Measurements from ENCODE around the gene TPSAB1.
"Not testable (repeated sequence)": the region's sequence is repeated elsewhere in the genome, so short reads cannot be mapped to it uniquely, and the experiment has no call there.

Gene TPSAB1

GRCh38 chr16:1240436-1240835, at the start of gene TPSAB1:
Gene TPSAB1 (plus strand): TSS chr16:1240705. CDS start chr16:1240939, 234 bp downstream.
- not testable (repeated sequence) for DNase-seq (ENCODE audit: low spot score)

- DNase-seq (ENCODE audit: low spot score) = not testable (repeated sequence)
Observed at GRCh38 chr16:1190789-1191188, 49.7 kb upstream of the TPSAB1 start.

- no peak for DNase-seq (ENCODE audit: low spot score)
Observed at GRCh38 chr16:1192384-1193073, 48.0 kb upstream of the TPSAB1 start.

- peak; percentile 39 for DNase-seq (ENCODE audit: low spot score)
Observed at GRCh38 chr16:1193143-1193824, 47.2 kb upstream of the TPSAB1 start.

- DNase-seq (ENCODE audit: low spot score) = no peak
Observed at GRCh38 chr16:1193825-1194581, 46.5 kb upstream of the TPSAB1 start.

- no peak for DNase-seq (ENCODE audit: low spot score)
Observed at GRCh38 chr16:1194665-1195392, 45.7 kb upstream of the TPSAB1 start.

- no peak for DNase-seq (ENCODE audit: low spot score)
Observed at GRCh38 chr16:1195393-1195666, 45.2 kb upstream of the TPSAB1 start.

GRCh38 chr16:1196494-1196893, 44.0 kb upstream of the TPSAB1 start:
- DNase-seq (ENCODE audit: low spot score) = no peak

- no peak for DNase-seq (ENCODE audit: low spot score)
Observed at GRCh38 chr16:1197237-1197866, 43.2 kb upstream of the TPSAB1 start.

GRCh38 chr16:1198194-1198593, 42.3 kb upstream of the TPSAB1 start:
- no peak for DNase-seq (ENCODE audit: low spot score)

- DNase-seq (ENCODE audit: low spot score) = not testable (repeated sequence)
Observed at GRCh38 chr16:1198671-1199346, 41.7 kb upstream of the TPSAB1 start.

- no peak for DNase-seq (ENCODE audit: low spot score)
Observed at GRCh38 chr16:1199347-1200013, 41.0 kb upstream of the TPSAB1 start.

- DNase-seq (ENCODE audit: low spot score) = no peak
Observed at GRCh38 chr16:1200014-1200627, 40.4 kb upstream of the TPSAB1 start.

- DNase-seq (ENCODE audit: low spot score) = no peak
Observed at GRCh38 chr16:1201444-1201843, 39.1 kb upstream of the TPSAB1 start.

GRCh38 chr16:1202274-1202673, 38.2 kb upstream of the TPSAB1 start:
- no peak for DNase-seq (ENCODE audit: low spot score)

GRCh38 chr16:1204933-1205332, 35.6 kb upstream of the TPSAB1 start:
- no peak for DNase-seq (ENCODE audit: low spot score)

GRCh38 chr16:1206326-1206725, 34.2 kb upstream of the TPSAB1 start:
- DNase-seq (ENCODE audit: low spot score) = no peak

- DNase-seq (ENCODE audit: low spot score) = no peak
Observed at GRCh38 chr16:1206786-1207185, 33.7 kb upstream of the TPSAB1 start.

- DNase-seq (ENCODE audit: low spot score) = no peak
Observed at GRCh38 chr16:1208239-1208830, 32.2 kb upstream of the TPSAB1 start.

- DNase-seq (ENCODE audit: low spot score) = no peak
Observed at GRCh38 chr16:1209081-1209480, 31.4 kb upstream of the TPSAB1 start.

All from kidney tubule cell (primary cell).